Measurements from ENCODE around the gene LHX1.

The LHX1 gene

DNA sequence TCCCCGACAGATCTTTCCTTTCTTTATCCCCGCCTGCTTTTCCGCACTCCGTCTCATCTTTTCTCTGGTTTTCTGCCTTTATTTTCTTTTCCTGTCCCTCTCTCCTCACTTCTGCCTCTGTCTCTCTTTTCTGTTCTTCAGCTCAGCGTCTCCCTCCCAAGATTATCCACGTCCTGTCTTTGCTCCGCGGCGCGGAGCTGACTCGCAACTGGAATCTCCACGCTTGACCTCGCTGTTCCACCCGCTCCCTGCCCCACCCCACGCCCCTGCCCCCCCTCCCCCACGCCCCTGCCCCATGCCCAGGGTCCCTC is 4.9 kb upstream of the LHX1 start:
- TF ChIP-seq CTCF (conservative IDR thresholded peaks at IDR 0.05; ENCODE audit: low read length) (no peak), EZH2phosphoT487 (IDR thresholded peaks at IDR 0.05; ENCODE audit: borderline replicate concordance) (no peak)
- no peak overlapping the region for H2AFZ ChIP-seq (ENCODE audit: low read length)
- H4K20me1 ChIP-seq (ENCODE audit: insufficient read depth, low read length, poor library complexity, severe bottlenecking) = no peaks in the 10 kb centered on the region
- H3F3A ChIP-seq (ENCODE audit: low read depth) = no peaks in the 10 kb centered on the region
- H3K4me3 ChIP-seq (ENCODE audit: low read length, poor library complexity, severe bottlenecking) = no peak overlapping the region
- H3K27me3 ChIP-seq (ENCODE audit: insufficient read depth, low read length, poor library complexity, severe bottlenecking) = no peaks in the 10 kb centered on the region
- H3K9me3 ChIP-seq (ENCODE audit: insufficient read depth, low read depth, low read length) = no peaks in the 10 kb centered on the region
- H3K9me2 ChIP-seq (replicated peaks; ENCODE audit: low read depth, low read length) = no peaks in the 10 kb centered on the region
- no peak overlapping the region for H3K9ac ChIP-seq (ENCODE audit: low read depth, low read length, poor library complexity, severe bottlenecking)
- H3K36me3 ChIP-seq (ENCODE audit: insufficient read depth, low read length) = no peaks in the 10 kb centered on the region
- no peak overlapping the region for H3K4me2 ChIP-seq (ENCODE audit: low read depth, low read length, poor library complexity, severe bottlenecking)
- no peaks in the 10 kb centered on the region for H3K79me2 ChIP-seq (ENCODE audit: insufficient read depth, low read length)
- H3K4me1 ChIP-seq (ENCODE audit: insufficient read depth, low read length, poor library complexity, severe bottlenecking) = no peaks in the 10 kb centered on the region

DNA sequence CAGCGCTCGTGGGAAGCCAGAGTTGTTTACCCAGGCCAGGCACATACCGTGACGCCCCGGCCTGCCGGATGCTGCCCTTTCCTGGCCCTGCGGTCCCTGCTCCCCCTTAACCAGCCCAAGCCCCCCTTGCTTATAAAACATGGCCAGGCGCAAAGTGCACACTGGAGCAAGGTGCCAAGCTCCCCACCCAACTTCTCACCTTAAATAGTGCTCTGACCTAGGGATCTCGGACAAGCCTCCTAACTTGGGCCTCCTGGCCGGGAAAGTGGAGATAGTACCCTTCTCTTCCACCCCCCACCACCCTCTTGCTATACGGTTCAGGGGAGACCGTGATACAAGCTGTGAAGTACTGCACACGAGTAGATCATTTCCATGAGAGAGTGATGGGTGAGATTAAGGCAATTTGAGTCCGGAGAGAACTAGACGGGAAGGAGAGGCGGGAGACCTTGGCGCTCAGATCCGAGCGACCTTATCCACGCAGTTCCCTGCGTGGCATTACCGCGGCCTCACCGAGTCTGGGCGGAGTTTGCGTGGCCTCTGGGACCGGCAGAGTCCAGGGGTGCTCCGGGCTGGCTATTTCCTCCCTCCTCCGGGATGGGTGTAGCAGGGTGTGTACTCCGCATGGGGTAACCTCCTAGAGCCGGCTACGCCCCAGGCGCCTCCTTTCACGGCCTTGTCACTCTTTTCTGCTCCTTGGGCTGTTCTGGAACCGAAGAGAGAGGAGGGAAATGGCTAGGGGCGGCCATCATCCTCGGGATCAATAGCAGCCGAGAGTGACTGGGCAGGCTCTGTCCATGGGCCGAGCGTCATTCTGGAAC is 4.4 kb upstream of the LHX1 start:
- H3K9me2 ChIP-seq (replicated peaks; ENCODE audit: low read depth, low read length) = no peaks in the 10 kb centered on the region
- no peak overlapping the region for H3K4me3 ChIP-seq (ENCODE audit: low read length, poor library complexity, severe bottlenecking)
- no peaks in the 10 kb centered on the region for H3K27me3 ChIP-seq (ENCODE audit: insufficient read depth, low read length, poor library complexity, severe bottlenecking)
- no peaks in the 10 kb centered on the region for H3K79me2 ChIP-seq (ENCODE audit: insufficient read depth, low read length)
- no peak for TF ChIP-seq EZH2phosphoT487 (IDR thresholded peaks at IDR 0.05; ENCODE audit: borderline replicate concordance)
- no peak for TF ChIP-seq CTCF (conservative IDR thresholded peaks at IDR 0.05; ENCODE audit: low read length)
- H4K20me1 ChIP-seq (ENCODE audit: insufficient read depth, low read length, poor library complexity, severe bottlenecking) = no peaks in the 10 kb centered on the region
- H2AFZ ChIP-seq (ENCODE audit: low read length) = no peak overlapping the region
- no peak overlapping the region for H3K9ac ChIP-seq (ENCODE audit: low read depth, low read length, poor library complexity, severe bottlenecking)
- H3F3A ChIP-seq (ENCODE audit: low read depth) = no peaks in the 10 kb centered on the region
- H3K36me3 ChIP-seq (ENCODE audit: insufficient read depth, low read length) = no peaks in the 10 kb centered on the region
- no peaks in the 10 kb centered on the region for H3K9me3 ChIP-seq (ENCODE audit: insufficient read depth, low read depth, low read length)
- H3K4me1 ChIP-seq (ENCODE audit: insufficient read depth, low read length, poor library complexity, severe bottlenecking) = no peaks in the 10 kb centered on the region
- H3K4me2 ChIP-seq (ENCODE audit: low read depth, low read length, poor library complexity, severe bottlenecking) = no peak overlapping the region

DNA sequence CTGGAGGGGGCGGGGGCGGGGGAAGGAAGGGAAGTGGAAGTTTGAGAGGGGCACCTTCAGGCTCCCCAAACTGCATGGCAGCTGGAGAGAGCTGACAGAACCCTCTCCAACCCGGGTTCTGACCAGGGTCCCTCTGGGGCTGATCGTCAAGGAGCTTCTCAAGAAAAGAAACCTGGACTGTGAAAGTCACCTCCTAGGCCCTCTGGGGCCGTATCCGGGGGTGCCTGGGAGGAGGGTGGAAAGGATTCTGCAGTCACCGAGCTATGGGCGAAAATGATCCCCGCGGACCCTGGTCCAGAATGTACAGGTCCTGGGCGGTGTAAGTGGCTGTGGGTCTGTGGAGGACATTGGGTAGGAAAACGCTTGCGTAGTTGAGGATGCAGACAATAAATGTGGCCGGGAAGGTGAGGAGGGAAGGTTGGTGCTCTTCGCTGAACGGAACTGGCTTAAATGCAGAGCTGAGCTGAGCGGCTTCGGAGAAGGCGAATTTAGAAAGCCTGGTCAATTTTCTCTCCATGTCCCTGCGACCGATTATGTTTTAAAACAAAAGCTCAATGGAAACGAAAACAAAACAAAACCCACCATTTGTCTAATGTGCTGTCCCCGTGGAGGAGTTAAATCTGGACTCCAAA is 3.6 kb upstream of the LHX1 start:
- no peak for TF ChIP-seq CTCF (conservative IDR thresholded peaks at IDR 0.05; ENCODE audit: low read length)
- TF ChIP-seq EZH2phosphoT487 (IDR thresholded peaks at IDR 0.05; ENCODE audit: borderline replicate concordance) = no peak
- H3F3A ChIP-seq (ENCODE audit: low read depth) = no peaks in the 10 kb centered on the region
- no peak overlapping the region for H3K4me2 ChIP-seq (ENCODE audit: low read depth, low read length, poor library complexity, severe bottlenecking)
- no peak overlapping the region for H2AFZ ChIP-seq (ENCODE audit: low read length)
- no peaks in the 10 kb centered on the region for H3K36me3 ChIP-seq (ENCODE audit: insufficient read depth, low read length)
- no peaks in the 10 kb centered on the region for H3K9me2 ChIP-seq (replicated peaks; ENCODE audit: low read depth, low read length)
- no peak overlapping the region for H3K4me3 ChIP-seq (ENCODE audit: low read length, poor library complexity, severe bottlenecking)
- no peaks in the 10 kb centered on the region for H3K79me2 ChIP-seq (ENCODE audit: insufficient read depth, low read length)
- no peaks in the 10 kb centered on the region for H3K27me3 ChIP-seq (ENCODE audit: insufficient read depth, low read length, poor library complexity, severe bottlenecking)
- H4K20me1 ChIP-seq (ENCODE audit: insufficient read depth, low read length, poor library complexity, severe bottlenecking) = no peaks in the 10 kb centered on the region
- no peak overlapping the region for H3K9ac ChIP-seq (ENCODE audit: low read depth, low read length, poor library complexity, severe bottlenecking)
- no peaks in the 10 kb centered on the region for H3K4me1 ChIP-seq (ENCODE audit: insufficient read depth, low read length, poor library complexity, severe bottlenecking)
- no peaks in the 10 kb centered on the region for H3K9me3 ChIP-seq (ENCODE audit: insufficient read depth, low read depth, low read length)

All from Loucy (cell line).